Ovary (tissue), 3 donors: ENCODE data around the gene PSG2.
"Not testable (repeated sequence)": the region's sequence is repeated elsewhere in the genome, so short reads cannot be mapped to it uniquely, and the experiment has no call there.

Experiments used
- EP300 ChIP-seq: sonication (generic); formaldehyde crosslinking; IDR thresholded peaks from one replicate; pipeline ENCODE4 v1.6.1; 2017; ENCODE audit warnings: antibody characterized with exemption
- POLR2A ChIP-seq: fragments of 450-650 bp; IDR thresholded peaks from one replicate; pipeline ENCODE4 v1.6.1; 2017; ENCODE audit warnings: antibody characterized with exemption, mild to moderate bottlenecking, moderate library complexity
- TF ChIP-seq, protein P1 (sequence below), 3 donors: fragments of 450-650 bp in 2 of 3; fragments of 200-600 bp in 1 of 3; IDR thresholded peaks; one replicate each; pipeline versions ENCODE4 v1.5.1 to v1.8.0; 2016 to 2022; ENCODE audit warnings: antibody characterized with exemption in 3 of 3, mild to moderate bottlenecking in 1 of 3
- donor health status: DM: no; HTN: no; CAD: no.

DNA sequence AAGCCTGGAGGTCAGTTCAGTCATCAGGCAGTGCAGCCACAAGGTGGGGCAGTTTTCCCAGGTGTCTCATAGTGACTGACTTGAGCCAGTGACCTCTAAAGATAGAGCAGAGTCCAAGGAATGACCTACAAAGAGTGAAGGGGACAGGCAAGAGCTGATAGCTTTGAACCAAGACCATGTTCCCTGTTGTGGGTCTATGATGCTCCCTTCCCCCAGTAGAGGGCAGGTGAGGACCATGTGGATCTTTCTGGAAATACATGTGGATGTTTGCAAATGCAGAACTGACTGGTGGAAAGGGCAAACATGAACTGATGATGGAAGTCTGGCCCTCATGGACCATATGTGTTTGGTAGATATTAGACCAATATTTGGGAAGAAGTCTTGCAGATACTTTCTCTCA is 62.9 kb downstream of the PSG2 start:
- TF ChIP-seq, protein P1, sequence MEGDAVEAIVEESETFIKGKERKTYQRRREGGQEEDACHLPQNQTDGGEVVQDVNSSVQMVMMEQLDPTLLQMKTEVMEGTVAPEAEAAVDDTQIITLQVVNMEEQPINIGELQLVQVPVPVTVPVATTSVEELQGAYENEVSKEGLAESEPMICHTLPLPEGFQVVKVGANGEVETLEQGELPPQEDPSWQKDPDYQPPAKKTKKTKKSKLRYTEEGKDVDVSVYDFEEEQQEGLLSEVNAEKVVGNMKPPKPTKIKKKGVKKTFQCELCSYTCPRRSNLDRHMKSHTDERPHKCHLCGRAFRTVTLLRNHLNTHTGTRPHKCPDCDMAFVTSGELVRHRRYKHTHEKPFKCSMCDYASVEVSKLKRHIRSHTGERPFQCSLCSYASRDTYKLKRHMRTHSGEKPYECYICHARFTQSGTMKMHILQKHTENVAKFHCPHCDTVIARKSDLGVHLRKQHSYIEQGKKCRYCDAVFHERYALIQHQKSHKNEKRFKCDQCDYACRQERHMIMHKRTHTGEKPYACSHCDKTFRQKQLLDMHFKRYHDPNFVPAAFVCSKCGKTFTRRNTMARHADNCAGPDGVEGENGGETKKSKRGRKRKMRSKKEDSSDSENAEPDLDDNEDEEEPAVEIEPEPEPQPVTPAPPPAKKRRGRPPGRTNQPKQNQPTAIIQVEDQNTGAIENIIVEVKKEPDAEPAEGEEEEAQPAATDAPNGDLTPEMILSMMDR (IDR thresholded peaks at IDR 0.05), result not testable (repeated sequence)
- not testable (repeated sequence) for TF ChIP-seq EP300, POLR2A
